GM23248 (cell line): ENCODE results near the gene NEMF.

Experiments used
- EZH2 ChIP-seq: fragments of 200-600 bp; sonication (generic); IDR thresholded peaks from 2 replicates; pipeline ENCODE4 v1.6.1; 2018; ENCODE audit warnings: antibody characterized with exemption, mild to moderate bottlenecking; ENCODE audit not compliant: insufficient read depth, poor library complexity, severe bottlenecking
- EZH2phosphoT487 ChIP-seq: fragments of 200-600 bp; sonication (generic); IDR thresholded peaks from 2 replicates; pipeline ENCODE4 v1.6.1; 2018; ENCODE audit warnings: antibody characterized with exemption, moderate library complexity, mild to moderate bottlenecking, low read depth; ENCODE audit not compliant: insufficient read depth

- TF ChIP-seq EZH2 (no peak), EZH2phosphoT487 (no peak)
These were observed 82.9 kb downstream of the NEMF start for GRCh38 chr14:49769581-49770211.
